HG03558 (cell line): ENCODE results near the gene MSH6.

Experiments used
- ATAC-seq: cut with Tn5 transposase; IDR thresholded peaks from one replicate; pipeline ENCODE4 v1.9.1; 2021; ENCODE audit warnings: moderate number of reproducible peaks; ENCODE audit not compliant: unreplicated experiment; ENCODE audit errors: extremely low read depth

Gene MSH6

DNA sequence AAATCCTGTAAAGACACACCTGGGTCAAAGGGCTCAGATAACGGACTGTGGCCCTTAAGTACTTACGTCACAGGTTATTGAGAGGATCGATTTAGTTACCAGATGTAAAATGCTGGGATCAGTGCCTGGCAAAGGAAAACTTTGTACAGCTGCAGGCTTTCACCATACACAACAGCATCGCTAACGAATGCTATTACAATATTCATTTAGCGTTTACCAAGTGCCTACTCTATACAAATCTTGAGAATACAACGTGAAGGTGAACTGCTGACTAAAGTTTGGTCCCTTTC is 619 bp upstream of the MSH6 start:
- no peak for ATAC-seq

- peak; percentile 11 for ATAC-seq
Measured at GRCh38 chr2:47783486-47784351, 774 bp downstream of the MSH6 start.

GRCh38 chr2:47784352-47784851 is 1.5 kb downstream of the MSH6 start:
- ATAC-seq, result no peak

DNA sequence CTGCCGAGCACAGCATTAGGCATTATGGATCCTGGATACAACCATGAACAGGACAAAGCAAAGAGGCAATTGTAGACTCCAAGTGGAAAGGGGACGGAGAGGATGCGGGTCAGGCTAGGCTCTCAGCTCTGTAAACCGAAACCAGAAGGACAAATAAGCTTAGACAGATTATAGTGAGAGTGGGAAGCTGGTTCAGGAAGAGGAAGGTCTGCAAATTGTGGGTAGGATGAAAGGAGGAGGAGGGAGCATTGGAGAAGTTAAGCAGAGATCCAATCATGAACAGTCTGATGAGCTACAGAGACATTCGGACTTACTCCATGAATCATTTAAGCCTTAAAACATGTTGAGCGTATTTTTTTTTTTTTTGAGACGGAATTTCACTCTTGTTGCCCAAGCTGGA is 3.0 kb downstream of the MSH6 start:
- no peak for ATAC-seq

DNA sequence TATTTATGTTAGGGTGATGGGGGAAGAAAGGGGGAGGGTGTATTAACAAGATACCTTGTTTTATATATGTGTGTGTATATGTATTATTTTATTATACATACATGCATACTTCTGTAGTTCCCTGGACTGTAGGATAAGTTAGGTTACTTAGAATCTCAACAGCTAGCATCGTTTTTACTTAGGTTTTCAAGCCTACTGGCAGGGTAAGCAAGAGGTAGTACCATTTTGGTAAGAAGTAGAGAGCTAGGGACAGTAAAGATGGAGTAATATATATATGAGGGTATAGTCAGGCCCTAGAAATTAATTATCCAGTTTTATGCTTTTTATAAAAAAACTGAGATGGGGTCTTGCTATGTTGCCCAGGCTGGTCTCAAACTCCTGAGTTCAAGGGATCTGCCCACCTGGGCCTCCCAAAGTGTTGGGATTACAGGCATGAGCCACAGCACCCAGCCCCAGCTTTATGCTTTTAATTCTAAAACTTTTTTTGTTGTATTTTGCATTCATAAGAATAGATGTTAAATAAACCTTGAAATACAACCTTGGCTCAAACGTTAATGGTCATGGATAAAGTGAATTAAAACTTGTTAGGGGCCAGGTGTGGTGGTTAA is 13.2 kb downstream of the MSH6 start:
- ATAC-seq, result no peak

DNA sequence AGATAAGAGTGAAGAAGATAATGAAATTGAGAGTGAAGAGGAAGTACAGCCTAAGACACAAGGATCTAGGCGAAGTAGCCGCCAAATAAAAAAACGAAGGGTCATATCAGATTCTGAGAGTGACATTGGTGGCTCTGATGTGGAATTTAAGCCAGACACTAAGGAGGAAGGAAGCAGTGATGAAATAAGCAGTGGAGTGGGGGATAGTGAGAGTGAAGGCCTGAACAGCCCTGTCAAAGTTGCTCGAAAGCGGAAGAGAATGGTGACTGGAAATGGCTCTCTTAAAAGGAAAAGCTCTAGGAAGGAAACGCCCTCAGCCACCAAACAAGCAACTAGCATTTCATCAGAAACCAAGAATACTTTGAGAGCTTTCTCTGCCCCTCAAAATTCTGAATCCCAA is 15.7 kb downstream of the MSH6 start:
- ATAC-seq, result no peak

GRCh38 chr2:47799031-47799609 is 16.2 kb downstream of the MSH6 start:
- no peak for ATAC-seq

- ATAC-seq, result no peak
Measured at GRCh38 chr2:47801118-47801517, 18.2 kb downstream of the MSH6 start.

GRCh38 chr2:47803363-47803762 is 20.4 kb downstream of the MSH6 start:
- ATAC-seq, result no peak

- ATAC-seq, result no peak
Measured at GRCh38 chr2:47803770-47804169, 20.8 kb downstream of the MSH6 start.

- ATAC-seq, result no peak
Measured at GRCh38 chr2:47805850-47806249, 22.9 kb downstream of the MSH6 start.

DNA sequence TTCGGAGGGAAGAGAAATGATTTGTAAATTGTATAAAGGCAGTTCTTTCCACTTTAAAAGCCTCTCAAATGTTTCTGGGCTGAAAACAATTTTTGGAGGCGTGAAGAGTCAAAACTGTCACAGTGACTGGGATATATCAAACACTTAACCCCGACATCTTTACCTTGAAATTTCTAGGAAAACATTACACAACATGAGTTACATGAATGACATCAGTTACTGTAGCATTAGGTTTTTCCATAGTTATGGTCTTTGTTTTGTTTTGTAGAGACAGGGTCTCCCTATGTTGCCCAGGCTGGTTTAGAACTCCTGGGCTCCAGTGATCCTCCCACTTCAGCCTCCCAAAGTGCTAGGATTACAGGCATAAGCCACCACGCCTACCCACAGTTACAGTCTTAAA is 25.7 kb downstream of the MSH6 start:
- ATAC-seq, result no peak

- no peak for ATAC-seq
Measured at GRCh38 chr2:47809903-47810302, 27.0 kb downstream of the MSH6 start.

DNA sequence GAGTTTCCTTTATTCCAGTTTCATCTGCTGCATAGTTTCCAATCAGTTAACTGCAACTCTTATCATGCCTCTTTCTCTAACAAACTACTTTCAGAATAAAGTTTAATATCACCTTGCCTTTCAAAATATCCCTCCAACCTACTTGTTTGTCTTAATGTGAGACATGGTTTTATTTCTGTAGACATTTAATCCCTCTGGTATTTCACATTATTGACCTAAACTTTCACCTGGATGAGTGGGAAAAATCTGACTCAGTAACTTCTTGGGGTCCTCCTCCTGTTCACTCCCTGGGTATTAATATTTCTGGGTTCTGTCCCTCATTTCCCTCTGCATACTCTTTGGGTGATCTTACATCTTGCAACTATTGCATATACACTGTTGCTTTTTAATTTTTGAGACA is 27.9 kb downstream of the MSH6 start:
- no peak for ATAC-seq

DNA sequence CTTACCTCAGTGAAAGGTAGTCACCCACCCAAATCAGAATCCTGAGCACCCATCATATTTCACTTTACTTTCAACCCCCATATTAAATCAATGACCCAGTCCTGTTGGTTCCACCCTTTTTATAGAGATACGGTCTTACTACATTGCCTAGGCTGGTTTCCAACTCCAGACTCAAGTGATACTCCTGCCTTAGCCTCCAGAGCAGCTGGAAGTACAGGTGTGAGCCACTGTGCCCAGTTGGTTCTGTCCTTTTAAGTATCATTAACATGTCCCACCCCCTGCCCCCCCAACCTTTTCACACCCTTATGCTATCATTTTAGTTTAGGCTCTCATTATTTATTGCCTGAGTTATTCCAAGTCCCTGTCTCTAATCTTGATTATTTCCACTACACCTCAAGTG is 28.7 kb downstream of the MSH6 start:
- ATAC-seq, result no peak

DNA sequence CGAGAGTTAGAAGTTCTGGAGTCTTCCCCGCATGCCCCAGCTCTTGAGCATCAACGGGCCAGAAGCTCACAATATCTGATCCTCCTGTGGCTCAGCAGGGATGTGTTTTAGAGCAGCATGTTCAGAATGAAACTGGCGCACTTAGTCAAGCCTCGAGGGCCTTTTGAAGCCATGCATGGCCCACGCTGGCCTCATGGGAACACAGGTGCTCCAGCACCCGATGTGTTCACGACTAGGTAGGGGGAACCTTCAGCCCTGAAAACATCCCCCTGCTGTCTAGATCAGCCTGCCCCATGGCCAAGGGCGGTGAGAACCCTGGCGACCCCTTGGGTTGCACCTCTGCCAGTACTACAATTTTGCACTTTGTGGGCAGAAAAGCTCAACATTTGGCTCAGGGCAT is 32.8 kb downstream of the MSH6 start:
- peak; percentile 32 for ATAC-seq

- no peak for ATAC-seq
Measured at GRCh38 chr2:47818777-47819176, 35.8 kb downstream of the MSH6 start.

- ATAC-seq, result no peak
Measured at GRCh38 chr2:47819834-47820233, 36.9 kb downstream of the MSH6 start.

- no peak for ATAC-seq
Measured at GRCh38 chr2:47822518-47822917, 39.6 kb downstream of the MSH6 start.

DNA sequence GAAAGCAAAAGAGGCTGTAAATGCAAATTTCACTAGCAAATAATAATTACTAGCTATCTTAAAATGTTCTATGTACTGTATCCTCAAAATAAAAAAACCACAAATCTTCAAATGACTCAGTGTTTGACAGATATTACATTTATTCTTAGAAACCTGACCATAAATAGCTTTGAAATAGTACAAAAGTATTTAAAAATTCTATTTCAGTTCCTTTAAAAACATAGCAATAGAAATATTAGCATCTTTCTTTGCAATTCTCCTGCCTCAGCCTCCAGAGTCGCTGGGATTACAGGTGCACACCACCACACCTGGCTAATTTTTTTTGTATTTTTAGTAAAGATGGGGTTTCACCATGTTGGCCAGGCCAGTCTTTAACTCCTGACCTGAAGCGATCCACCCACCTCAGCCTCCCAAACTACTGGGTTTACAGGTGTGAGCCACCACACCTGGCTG is 50.6 kb downstream of the MSH6 start:
- ATAC-seq, result peak; percentile 79

DNA sequence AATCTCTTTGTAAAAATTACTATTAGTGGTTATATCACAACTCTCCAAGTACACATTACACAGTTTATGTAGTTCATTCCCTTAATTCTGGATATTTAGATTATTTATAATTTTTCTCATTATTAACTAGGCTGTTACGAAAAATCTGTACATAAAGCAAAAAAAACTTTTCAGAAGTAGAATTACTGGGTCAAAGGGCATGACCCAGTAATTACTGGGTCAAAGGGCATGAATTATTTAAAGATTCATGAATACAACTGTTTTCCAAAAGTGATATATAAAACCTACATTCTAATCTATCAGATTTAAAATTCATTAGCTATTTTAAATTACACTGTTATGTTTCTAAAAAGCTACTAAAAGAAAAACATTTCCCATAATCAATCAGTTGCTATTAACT is 55.3 kb downstream of the MSH6 start:
- ATAC-seq, result no peak

- no peak for ATAC-seq
Measured at GRCh38 chr2:47838686-47839085, 55.7 kb downstream of the MSH6 start.
